ENCODE results near the gene OR5I1. TPM values are rescaled to one million over a fixed set of nuclear protein-coding genes. Genes with fewer than 3 reads are reported as not detected.
A peak's percentile ranks its signal among the peaks of the same experiment; 100 is the strongest.
"Not testable (repeated sequence)": the region's sequence is repeated elsewhere in the genome, so short reads cannot be mapped to it uniquely, and the experiment has no call there.

OR5I1 gene
- not detected in 2 replicates for total RNA-seq

- no peak for DNase-seq (ENCODE audit: low read depth)
Observed at GRCh38 chr11:55936300-55936699, at the start of gene OR5I1. OR5I1 (minus strand) TSS chr11:55936400; CDS start chr11:55936400, 0 bp downstream.

DNA sequence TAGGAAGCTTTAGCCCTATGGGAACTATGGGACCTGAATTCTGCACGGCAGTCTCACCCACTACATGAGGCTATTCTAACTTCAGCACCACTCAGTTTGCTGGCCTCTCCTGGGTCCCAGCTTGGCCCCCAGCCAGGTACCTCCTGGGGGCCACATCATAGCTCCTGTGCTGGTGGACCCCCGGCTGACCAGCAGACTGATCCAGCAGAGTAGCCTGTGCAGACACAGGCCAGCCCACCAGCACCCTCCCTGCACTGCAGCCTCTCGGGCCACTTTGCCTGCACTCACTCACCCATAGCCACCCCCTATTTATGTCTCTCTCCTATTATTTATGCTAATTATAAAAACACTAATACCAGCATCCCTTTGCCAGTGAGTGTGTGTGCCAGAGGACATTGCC, 34.7 kb upstream of the OR5I1 start:
- no peak for DNase-seq (ENCODE audit: low read depth)

- no peak for DNase-seq (ENCODE audit: low read depth)
Observed at GRCh38 chr11:55969845-55970244, 33.6 kb upstream of the OR5I1 start, which contains the start of gene OR10AG1. OR10AG1 (minus strand) TSS chr11:55969945; CDS start chr11:55969907, 38 bp downstream.

DNA sequence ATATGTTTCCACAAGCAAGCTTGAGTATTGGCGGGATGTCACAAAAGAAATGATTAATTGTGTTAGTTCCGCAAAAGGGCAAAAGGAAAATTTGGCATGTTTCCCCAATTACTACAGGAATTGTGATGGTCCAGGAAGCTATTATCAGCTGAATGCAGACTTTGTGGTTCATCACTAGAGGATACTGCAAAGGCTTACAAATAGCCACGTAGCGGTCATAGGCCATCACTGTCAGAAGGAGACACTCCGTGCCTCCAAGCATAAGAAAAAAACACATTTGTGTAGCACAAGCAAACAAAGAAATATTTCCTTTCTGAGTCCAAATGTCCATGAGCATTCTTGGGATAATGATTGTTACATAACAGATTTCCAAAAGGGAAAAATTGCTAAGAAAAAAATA, 31.7 kb upstream of the OR5I1 start:
- DNase-seq (ENCODE audit: low read depth) = no peak

DNA sequence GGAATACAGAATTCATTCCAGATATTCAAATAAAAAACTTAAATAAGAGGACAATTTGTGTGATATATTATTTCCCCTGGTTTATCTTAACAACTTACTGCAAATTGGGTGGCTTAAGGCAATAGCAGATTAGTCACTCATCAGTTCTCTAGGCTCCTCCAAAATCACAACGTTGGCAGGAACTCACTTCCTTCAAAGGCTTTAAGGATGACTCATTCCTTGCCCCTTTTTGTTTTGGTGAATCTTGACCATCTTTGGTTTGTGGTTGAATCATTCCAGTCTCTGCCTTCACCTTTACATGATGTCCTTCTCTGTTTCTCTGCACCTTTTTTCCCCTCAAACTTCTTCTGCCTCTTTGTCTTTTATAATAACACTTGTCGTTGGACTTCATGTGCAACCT, 30.2 kb upstream of the OR5I1 start:
- DNase-seq (ENCODE audit: low read depth) = no peak

DNA sequence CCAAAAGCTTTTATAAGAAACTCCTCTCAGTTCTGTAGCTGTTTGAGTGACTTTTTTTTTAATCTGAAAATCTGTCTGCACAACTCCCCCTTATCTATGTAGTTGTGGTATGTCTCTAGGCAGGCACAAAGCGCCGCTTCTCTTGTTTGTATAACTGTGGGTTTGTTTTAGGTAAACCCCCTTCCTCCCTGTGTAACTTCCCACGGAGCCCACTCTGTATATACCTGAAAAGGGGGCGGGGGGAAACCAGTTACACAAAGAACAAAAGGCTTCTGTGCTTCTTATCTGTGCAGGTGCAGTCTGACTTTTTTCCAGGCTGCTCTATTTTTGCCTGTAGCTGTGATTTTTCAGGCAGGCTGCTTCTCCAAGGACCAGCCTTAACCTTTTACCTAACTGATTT, 20.3 kb upstream of the OR5I1 start:
- DNase-seq (ENCODE audit: low read depth) = no peak

DNA sequence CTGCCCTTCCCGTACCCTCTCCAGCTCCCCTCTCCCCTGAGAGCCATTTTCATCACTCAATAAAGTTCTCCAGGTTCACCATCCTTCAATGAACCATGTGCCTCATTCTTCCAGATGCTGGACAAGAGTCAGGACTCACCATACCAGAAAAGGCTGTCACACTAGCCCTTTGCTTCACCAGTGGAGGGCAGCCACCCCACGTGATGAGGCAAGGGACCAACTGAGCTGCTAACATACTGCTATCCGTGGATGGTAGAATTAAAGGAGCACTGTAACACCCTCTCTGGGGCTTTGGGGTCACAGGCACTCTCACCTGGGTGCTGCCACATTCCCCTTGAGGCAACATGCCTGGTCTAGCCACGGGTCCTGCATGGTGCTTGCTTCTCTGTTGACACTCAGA, 13.1 kb upstream of the OR5I1 start:
- no peak for DNase-seq (ENCODE audit: low read depth)

- peak; percentile 40 for DNase-seq (ENCODE audit: low read depth)
Observed at GRCh38 chr11:55942785-55943392, 6.7 kb upstream of the OR5I1 start.

GRCh38 chr11:55920537-55920936, 15.7 kb downstream of the OR5I1 start:
- DNase-seq (ENCODE audit: low read depth) = no peak

DNA sequence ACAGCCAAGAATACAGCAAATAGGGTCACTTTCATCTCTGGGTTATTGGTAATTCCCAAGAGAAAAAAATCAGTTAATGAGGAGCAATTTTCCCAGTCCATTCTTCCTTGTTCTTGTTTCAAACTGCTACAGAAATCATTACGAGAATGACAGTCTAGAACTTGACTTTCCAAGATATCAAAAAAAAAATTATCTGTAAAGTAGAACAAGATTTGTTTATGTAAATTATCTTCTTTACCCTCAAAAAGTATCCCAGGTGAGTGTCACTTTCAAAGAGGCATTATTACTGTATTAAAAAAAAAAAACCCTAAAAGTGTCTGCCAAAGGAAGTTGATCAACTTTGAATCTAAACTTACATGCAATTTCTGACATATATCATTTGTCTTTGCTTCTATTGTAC, 21.7 kb downstream of the OR5I1 start, which contains the start of gene OR5W2:
Gene OR5W2 (minus strand): TSS at position 101 of the 400 bp plus-strand sequence. CDS start 0 bp downstream, at position 101.
- DNase-seq (ENCODE audit: low read depth) = no peak

GRCh38 chr11:55902308-55902707, 33.9 kb downstream of the OR5I1 start:
- DNase-seq (ENCODE audit: low read depth) = no peak

DNA sequence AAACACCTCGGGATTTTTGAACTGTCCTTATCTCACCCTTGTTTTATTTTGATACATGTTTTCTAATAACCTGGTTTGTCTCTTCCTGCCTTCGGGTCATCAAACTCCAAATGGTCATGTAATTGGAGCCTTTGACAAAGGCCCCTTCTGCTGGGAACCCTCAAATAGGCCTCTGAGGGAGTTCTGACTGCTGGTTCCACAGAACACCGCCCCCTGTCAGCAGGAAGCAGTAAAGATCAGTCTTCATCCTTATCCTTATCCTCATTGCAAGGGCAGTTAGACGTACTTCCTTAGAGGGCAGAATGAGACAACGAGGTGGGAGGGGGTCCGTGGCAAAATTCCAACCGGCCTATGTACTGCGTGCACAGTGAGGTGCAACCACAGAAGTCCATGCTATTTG, 41.0 kb downstream of the OR5I1 start:
- no peak for DNase-seq (ENCODE audit: low read depth)

- DNase-seq (ENCODE audit: low read depth) = not testable (repeated sequence)
Observed at GRCh38 chr11:55885481-55885880, 50.7 kb downstream of the OR5I1 start.

Other genes with a start within 250 kb of the OR5I1 start
- not detected in 2 replicates for gene OR5D13, start 163.0 kb downstream of the OR5I1 start, total RNA-seq
- not detected in 2 replicates for gene OR5D14, start 140.8 kb downstream of the OR5I1 start, total RNA-seq
- not detected in 2 replicates for gene OR5L1, start 125.0 kb downstream of the OR5I1 start, total RNA-seq
- gene OR5D18, start 116.8 kb downstream of the OR5I1 start, total RNA-seq = not detected in 2 replicates
- not detected in 2 replicates for gene OR5L2, start 109.2 kb downstream of the OR5I1 start, total RNA-seq
- gene OR5D16, start 97.6 kb downstream of the OR5I1 start, total RNA-seq = not detected in 2 replicates
- not detected in 2 replicates for gene TRIM51, start 53.1 kb downstream of the OR5I1 start, total RNA-seq
- gene OR5W2, start 21.8 kb downstream of the OR5I1 start, total RNA-seq = not detected in 2 replicates
- gene OR10AG1, start 33.5 kb upstream of the OR5I1 start, total RNA-seq = not detected in 2 replicates
- gene OR5F1, start 58.2 kb upstream of the OR5I1 start, total RNA-seq = not detected in 2 replicates
- not detected in 2 replicates for gene OR5AS1, start 91.3 kb upstream of the OR5I1 start, total RNA-seq
- not detected in 2 replicates for gene OR8I2, start 156.9 kb upstream of the OR5I1 start, total RNA-seq
- gene OR8H2, start 167.3 kb upstream of the OR5I1 start, total RNA-seq = not detected in 2 replicates
- not detected in 2 replicates for gene OR8H3, start 186.0 kb upstream of the OR5I1 start, total RNA-seq
- not detected in 2 replicates for gene OR8J3, start 203.8 kb upstream of the OR5I1 start, total RNA-seq
- not detected in 2 replicates for gene OR8K5, start 223.9 kb upstream of the OR5I1 start, total RNA-seq
- not detected in 2 replicates for gene OR5J2, start 240.2 kb upstream of the OR5I1 start, total RNA-seq